Natural killer cell (primary cell): ENCODE measurements around the gene DOCK2. TPM values are rescaled to one million over a fixed set of nuclear protein-coding genes. Genes with fewer than 3 reads are reported as not detected.

Source experiments
- ATAC-seq, 3 donors: fragments of 150-1000 bp in 2 of 3; fragments of 200-7000 bp in 1 of 3; cut with Tn5 transposase; 1 replicate in 1 of 3; 2 replicates in 2 of 3; pipeline ENCODE4 v1.10.0; 2021; ENCODE audit warnings: mild to moderate bottlenecking in 2 of 3, moderate library complexity in 2 of 3
- DNase-seq, 2 donors: peaks; one replicate each; pipeline versions ENCODE4 v3.0.0 to v3.0.0-alpha.2; 2013 to 2021; ENCODE audit warnings: mixed read lengths in 1 of 2
- H3K27ac ChIP-seq: one replicate; pipeline ENCODE4 v1.5.1; 2013; ENCODE audit warnings: mild to moderate bottlenecking, low read length
- H3K27me3 ChIP-seq: one replicate; pipeline ENCODE4 v1.6.1; 2013; ENCODE audit warnings: low read length; ENCODE audit not compliant: control insufficient read depth, insufficient read depth
- H3K36me3 ChIP-seq: one replicate; pipeline ENCODE4 v1.6.1; 2013; ENCODE audit warnings: low read length; ENCODE audit not compliant: control insufficient read depth, insufficient read depth
- H3K4me1 ChIP-seq: one replicate; pipeline ENCODE4 v1.6.1; 2013; ENCODE audit warnings: low read length; ENCODE audit not compliant: control insufficient read depth, insufficient read depth
- H3K4me3 ChIP-seq: one replicate; pipeline ENCODE4 v1.5.1; 2013; ENCODE audit warnings: low read length
- H3K9me3 ChIP-seq: one replicate; pipeline ENCODE4 v1.6.1; 2013; ENCODE audit warnings: low read length; ENCODE audit not compliant: control insufficient read depth, insufficient read depth
- H3K27ac Mint-ChIP-seq, 2 donors: one replicate each; pipeline ENCODE4 v1.8.0; 2022; ENCODE audit warnings: mild to moderate bottlenecking in 2 of 2, mixed read lengths in 2 of 2, moderate library complexity in 1 of 2
- H3K27me3 Mint-ChIP-seq, 2 donors: one replicate each; pipeline ENCODE4 v1.8.0; 2022; ENCODE audit warnings: low read depth in 2 of 2, mixed read lengths in 2 of 2
- H3K36me3 Mint-ChIP-seq: one replicate; pipeline ENCODE4 v1.8.0; 2022; ENCODE audit warnings: mixed read lengths
- H3K4me1 Mint-ChIP-seq, 2 donors: one replicate each; pipeline ENCODE4 v1.8.0; 2022; ENCODE audit warnings: mixed read lengths in 2 of 2
- H3K4me3 Mint-ChIP-seq: one replicate; pipeline ENCODE4 v1.8.0; 2022; ENCODE audit warnings: mild to moderate bottlenecking, moderate library complexity, mixed read lengths
- H3K9me3 Mint-ChIP-seq, 2 donors: one replicate each; pipeline ENCODE4 v1.8.0; 2022; ENCODE audit warnings: mixed read lengths in 2 of 2
- WGBS: methylation state at CpG from one replicate; pipeline ENCODE4 v1.1.7; 2013; ENCODE audit warnings: missing lambda C conversion rate; ENCODE audit not compliant: insufficient coverage; 5-methylcytosine and 5-hydroxymethylcytosine counted together
- intact Hi-C: fragments of 100-400 bp; cut with micrococcal nuclease; formaldehyde crosslinking; loops from one replicate; pipeline ENCODE4 v1.14.2; 2022
- total RNA-seq, 4 donors: library from RNA; stranded (reverse); fragments of 120-200 nt in 1 of 4; gene quantifications; one replicate each; pipeline versions ENCODE4 v1.2.3 to v1.2.4, GENCODE V29; 2013 to 2022
- TF ChIP-seq, protein P1 (sequence below): fragments of 200-600 bp; IDR thresholded peaks from one replicate; pipeline ENCODE4 v1.8.0; 2022; ENCODE audit warnings: antibody characterized with exemption

Gene DOCK2
- total RNA-seq, 3 donors from 2014 or later (not counting 1 experiment from before 2014, with no cell fraction given) = 317 to 361 (median 320) TPM

- intact Hi-C loops = no loop called here
- H3K9me3 Mint-ChIP-seq = no peaks in the 10 kb centered on the region
- TF ChIP-seq, protein P1, sequence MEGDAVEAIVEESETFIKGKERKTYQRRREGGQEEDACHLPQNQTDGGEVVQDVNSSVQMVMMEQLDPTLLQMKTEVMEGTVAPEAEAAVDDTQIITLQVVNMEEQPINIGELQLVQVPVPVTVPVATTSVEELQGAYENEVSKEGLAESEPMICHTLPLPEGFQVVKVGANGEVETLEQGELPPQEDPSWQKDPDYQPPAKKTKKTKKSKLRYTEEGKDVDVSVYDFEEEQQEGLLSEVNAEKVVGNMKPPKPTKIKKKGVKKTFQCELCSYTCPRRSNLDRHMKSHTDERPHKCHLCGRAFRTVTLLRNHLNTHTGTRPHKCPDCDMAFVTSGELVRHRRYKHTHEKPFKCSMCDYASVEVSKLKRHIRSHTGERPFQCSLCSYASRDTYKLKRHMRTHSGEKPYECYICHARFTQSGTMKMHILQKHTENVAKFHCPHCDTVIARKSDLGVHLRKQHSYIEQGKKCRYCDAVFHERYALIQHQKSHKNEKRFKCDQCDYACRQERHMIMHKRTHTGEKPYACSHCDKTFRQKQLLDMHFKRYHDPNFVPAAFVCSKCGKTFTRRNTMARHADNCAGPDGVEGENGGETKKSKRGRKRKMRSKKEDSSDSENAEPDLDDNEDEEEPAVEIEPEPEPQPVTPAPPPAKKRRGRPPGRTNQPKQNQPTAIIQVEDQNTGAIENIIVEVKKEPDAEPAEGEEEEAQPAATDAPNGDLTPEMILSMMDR = no peak
- no peak overlapping the region for H3K4me3 ChIP-seq
- H3K36me3 Mint-ChIP-seq = no peaks in the 10 kb centered on the region
- H3K4me1 ChIP-seq = no peaks in the 10 kb centered on the region
- no peaks in the 10 kb centered on the region for H3K4me1 Mint-ChIP-seq
- H3K36me3 ChIP-seq = no peaks in the 10 kb centered on the region
- DNase-seq (no peak), ATAC-seq (no peak)
- no peak overlapping the region for H3K4me3 Mint-ChIP-seq
- no peak overlapping the region for H3K27ac ChIP-seq
- H3K27ac Mint-ChIP-seq = no peak overlapping the region
- peaks cover 2% of the 10 kb centered on the region for H3K27me3 ChIP-seq
- 59% methylated on average over 4 of the region's 4 CpGs for WGBS
- peaks cover 13 to 60% of the 10 kb centered on the region in 2 donors for H3K27me3 Mint-ChIP-seq
- H3K9me3 ChIP-seq = no peaks in the 10 kb centered on the region
These were observed 495.3 kb downstream of the DOCK2 start for GRCh38 chr5:170132269-170132975.

Other genes starting within 250 kb of the DOCK2 start
- 10 to 100 TPM in 2 of 3 donors, 1 to 10 TPM in 1; 6.5 to 19.1 (median 10.2) TPM for gene SPDL1, start 53.5 kb upstream of the DOCK2 start, total RNA-seq